Measurements from ENCODE around the gene GPATCH8. TPM values are rescaled to one million over a fixed set of nuclear protein-coding genes. Genes with fewer than 3 reads are reported as not detected.

GPATCH8 gene
- total RNA-seq, 1 donor from 2014 or later, result 52.6 TPM

DNA sequence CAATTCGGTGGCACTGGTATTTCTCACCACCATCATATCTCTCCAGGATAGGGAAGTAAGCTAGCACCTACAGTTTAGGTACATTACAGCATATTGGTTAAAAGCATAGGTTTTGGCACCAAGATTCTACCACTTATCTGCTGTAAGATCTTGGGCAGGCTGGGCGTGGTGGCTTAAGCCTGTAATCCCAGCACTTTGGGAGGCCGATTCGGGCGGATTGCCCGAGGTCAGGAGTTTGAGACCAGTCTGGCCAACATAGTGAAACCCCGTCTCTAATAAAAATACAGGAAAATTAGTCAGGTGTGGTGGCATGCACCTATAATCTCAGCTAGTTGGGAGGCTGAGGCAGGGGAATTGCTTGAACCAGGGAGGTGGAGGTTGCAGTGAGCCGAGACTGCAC lies 51.4 kb downstream of the GPATCH8 start:
- Mint-ChIP-seq H3K9me3 (ENCODE audit: unreplicated experiment) (no peaks in the 10 kb centered on the region), H3K4me3 (ENCODE audit: unreplicated experiment) (no peak overlapping the region), H3K27ac (ENCODE audit: unreplicated experiment) (peak overlapping the region; percentile 17), H3K27me3 (ENCODE audit: unreplicated experiment) (no peaks in the 10 kb centered on the region), H3K36me3 (ENCODE audit: unreplicated experiment) (no peaks in the 10 kb centered on the region), H3K4me1 (ENCODE audit: unreplicated experiment) (no peaks in the 10 kb centered on the region)
- TF ChIP-seq, protein P1, sequence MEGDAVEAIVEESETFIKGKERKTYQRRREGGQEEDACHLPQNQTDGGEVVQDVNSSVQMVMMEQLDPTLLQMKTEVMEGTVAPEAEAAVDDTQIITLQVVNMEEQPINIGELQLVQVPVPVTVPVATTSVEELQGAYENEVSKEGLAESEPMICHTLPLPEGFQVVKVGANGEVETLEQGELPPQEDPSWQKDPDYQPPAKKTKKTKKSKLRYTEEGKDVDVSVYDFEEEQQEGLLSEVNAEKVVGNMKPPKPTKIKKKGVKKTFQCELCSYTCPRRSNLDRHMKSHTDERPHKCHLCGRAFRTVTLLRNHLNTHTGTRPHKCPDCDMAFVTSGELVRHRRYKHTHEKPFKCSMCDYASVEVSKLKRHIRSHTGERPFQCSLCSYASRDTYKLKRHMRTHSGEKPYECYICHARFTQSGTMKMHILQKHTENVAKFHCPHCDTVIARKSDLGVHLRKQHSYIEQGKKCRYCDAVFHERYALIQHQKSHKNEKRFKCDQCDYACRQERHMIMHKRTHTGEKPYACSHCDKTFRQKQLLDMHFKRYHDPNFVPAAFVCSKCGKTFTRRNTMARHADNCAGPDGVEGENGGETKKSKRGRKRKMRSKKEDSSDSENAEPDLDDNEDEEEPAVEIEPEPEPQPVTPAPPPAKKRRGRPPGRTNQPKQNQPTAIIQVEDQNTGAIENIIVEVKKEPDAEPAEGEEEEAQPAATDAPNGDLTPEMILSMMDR (IDR thresholded peaks at IDR 0.05), result no peak
- DNase-seq (ENCODE audit: extremely low spot score, unreplicated experiment), result no peak

DNA sequence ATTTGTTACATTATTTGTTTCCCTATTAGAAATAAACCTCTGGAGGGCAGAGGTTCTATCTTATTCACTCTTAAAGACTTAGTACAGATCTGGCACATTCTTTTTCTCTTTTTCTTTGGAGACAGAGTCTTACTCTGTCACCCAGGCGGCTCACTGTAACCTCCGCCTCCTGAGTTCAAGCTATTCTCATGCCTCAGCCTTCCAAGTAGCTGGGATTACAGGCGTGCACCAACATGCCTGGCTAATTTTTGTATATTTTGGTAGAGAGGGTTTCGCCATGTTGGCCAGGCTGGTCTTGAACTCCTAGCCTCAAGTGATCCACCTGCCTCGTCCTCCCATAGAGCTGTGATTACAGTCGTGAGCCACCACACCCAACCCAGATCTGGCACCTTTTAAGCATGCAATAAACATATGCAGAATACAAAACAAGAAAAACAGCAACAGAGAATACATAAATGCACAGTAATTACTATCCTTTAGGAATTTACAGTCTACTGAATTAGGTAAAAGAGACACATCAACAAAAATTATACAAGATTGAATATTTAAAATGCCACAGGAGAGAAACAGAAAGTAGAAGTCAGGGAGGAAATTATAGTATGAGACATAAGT lies 52.1 kb downstream of the GPATCH8 start:
- Mint-ChIP-seq H3K4me3 (ENCODE audit: unreplicated experiment) (no peak overlapping the region), H3K27me3 (ENCODE audit: unreplicated experiment) (no peaks in the 10 kb centered on the region), H3K4me1 (ENCODE audit: unreplicated experiment) (no peaks in the 10 kb centered on the region), H3K9me3 (ENCODE audit: unreplicated experiment) (no peaks in the 10 kb centered on the region), H3K27ac (ENCODE audit: unreplicated experiment) (no peak overlapping the region), H3K36me3 (ENCODE audit: unreplicated experiment) (no peaks in the 10 kb centered on the region)
- TF ChIP-seq, protein P1 (IDR thresholded peaks at IDR 0.05), result no peak
- DNase-seq (ENCODE audit: extremely low spot score, unreplicated experiment), result no peak

GRCh38 chr17:44448412-44448811 lies 54.8 kb downstream of the GPATCH8 start:
- Mint-ChIP-seq H3K4me1 (ENCODE audit: unreplicated experiment) (peaks cover 14% of the 10 kb centered on the region), H3K27ac (ENCODE audit: unreplicated experiment) (no peak overlapping the region), H3K4me3 (ENCODE audit: unreplicated experiment) (no peak overlapping the region), H3K27me3 (ENCODE audit: unreplicated experiment) (no peaks in the 10 kb centered on the region), H3K36me3 (ENCODE audit: unreplicated experiment) (peaks cover 2% of the 10 kb centered on the region), H3K9me3 (ENCODE audit: unreplicated experiment) (no peaks in the 10 kb centered on the region)
- DNase-seq (ENCODE audit: extremely low spot score, unreplicated experiment), result no peak
- TF ChIP-seq, protein P1 (IDR thresholded peaks at IDR 0.05), result no peak

- DNase-seq (ENCODE audit: extremely low spot score, unreplicated experiment), result no peak
- no peaks in the 10 kb centered on the region for H3K27me3 Mint-ChIP-seq (ENCODE audit: unreplicated experiment)
- peaks cover 2% of the 10 kb centered on the region for H3K36me3 Mint-ChIP-seq (ENCODE audit: unreplicated experiment)
- peaks cover 15% of the 10 kb centered on the region for H3K4me1 Mint-ChIP-seq (ENCODE audit: unreplicated experiment)
- H3K27ac Mint-ChIP-seq (ENCODE audit: unreplicated experiment), result peak overlapping the region; percentile 57
- TF ChIP-seq, protein P1 (IDR thresholded peaks at IDR 0.05), result no peak
- H3K9me3 Mint-ChIP-seq (ENCODE audit: unreplicated experiment), result no peaks in the 10 kb centered on the region
- no peak overlapping the region for H3K4me3 Mint-ChIP-seq (ENCODE audit: unreplicated experiment)
Observed at GRCh38 chr17:44444735-44445105, 58.5 kb downstream of the GPATCH8 start.

- Mint-ChIP-seq H3K4me1 (ENCODE audit: unreplicated experiment) (peaks cover 30% of the 10 kb centered on the region), H3K4me3 (ENCODE audit: unreplicated experiment) (no peak overlapping the region), H3K9me3 (ENCODE audit: unreplicated experiment) (no peaks in the 10 kb centered on the region), H3K27me3 (ENCODE audit: unreplicated experiment) (no peaks in the 10 kb centered on the region), H3K27ac (ENCODE audit: unreplicated experiment) (no peak overlapping the region), H3K36me3 (ENCODE audit: unreplicated experiment) (peaks cover 2% of the 10 kb centered on the region)
- TF ChIP-seq, protein P1 (IDR thresholded peaks at IDR 0.05), result no peak
- DNase-seq (ENCODE audit: extremely low spot score, unreplicated experiment), result no peak
Observed at GRCh38 chr17:44442806-44443205, 60.4 kb downstream of the GPATCH8 start.

Data from osteocyte (in vitro differentiated cells).